HG03108 (cell line): ENCODE measurements around the gene MXD4.

Experiments
- ATAC-seq: cut with Tn5 transposase; IDR thresholded peaks from one replicate; pipeline ENCODE4 v1.9.1; 2021; ENCODE audit warnings: moderate library complexity; ENCODE audit not compliant: unreplicated experiment

MXD4 gene

DNA sequence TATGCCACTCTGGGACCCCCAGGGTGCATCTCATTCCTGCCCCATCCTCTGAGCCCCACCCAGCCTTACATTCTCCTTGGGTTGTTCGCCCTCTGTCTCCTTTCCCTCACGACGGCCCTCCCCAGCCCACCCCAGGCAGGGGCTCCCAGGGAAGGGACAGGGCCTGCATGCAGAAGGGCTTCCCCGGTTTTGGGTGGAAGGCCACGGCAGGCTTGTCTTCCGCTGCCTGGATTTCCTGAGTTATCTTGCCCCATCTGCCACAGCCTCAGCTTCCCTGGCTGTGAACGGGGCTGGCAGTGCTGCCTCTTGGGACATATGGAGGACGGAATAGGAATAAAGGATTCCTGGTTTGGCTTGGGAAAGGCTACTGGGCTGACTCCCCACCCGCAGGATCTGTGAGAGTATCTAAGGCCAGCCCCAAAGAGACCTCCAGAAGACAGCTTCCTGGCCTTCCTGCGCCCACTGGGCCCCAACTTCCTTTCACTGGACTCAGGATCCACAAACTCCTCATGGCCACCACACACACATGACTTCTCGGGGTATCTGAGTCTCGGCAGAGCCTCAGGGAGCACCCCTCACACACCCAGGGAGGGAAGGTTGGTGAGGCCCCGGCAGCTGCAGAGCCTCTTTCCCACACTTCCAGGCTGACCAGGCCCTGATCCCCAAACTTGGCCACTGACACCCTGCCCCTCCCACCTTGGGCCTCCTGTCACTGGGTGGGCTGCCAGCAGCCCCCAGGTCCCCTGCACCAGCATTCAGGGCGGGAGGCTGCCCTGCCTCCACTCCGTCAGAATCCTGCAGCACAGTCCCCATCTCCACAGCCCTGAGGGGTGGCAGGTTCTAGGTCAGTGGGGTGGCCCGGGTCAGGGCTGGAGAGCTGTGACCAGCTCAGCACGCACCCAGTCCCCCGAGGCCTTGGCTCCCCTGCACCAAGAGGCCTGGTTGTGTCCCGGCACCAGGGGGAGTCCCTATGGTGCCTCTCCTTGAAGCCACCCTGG is 3.5 kb upstream of the MXD4 start:
- ATAC-seq: no peak

DNA sequence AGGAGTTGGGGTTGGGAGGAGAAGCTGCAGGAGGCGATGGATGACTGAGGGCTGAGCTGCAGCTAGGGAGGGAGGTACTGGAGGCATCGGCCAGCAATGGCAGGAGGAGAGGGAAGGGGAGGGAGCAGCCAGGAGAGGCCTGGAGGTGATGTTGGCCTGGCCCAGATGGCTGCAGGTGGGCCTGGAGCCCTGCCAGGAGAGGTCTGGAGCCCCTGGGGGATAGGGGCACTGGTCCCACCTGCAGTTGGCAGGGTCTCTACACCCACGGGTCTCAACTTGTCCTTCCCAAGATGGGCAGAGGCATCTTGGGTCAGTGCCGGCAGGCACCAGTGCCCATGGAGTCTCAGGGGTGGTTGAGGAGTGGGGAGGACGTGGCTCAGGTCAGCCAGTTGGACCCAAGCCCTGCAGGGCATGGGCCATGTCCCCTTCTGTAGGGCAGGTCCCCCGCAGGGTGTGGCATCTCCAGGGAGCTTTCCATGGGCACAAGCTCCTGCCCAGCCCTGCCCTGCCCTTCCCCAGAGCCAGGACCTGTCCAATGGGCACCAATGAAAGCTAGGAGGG is 2.7 kb upstream of the MXD4 start:
- ATAC-seq: no peak

DNA sequence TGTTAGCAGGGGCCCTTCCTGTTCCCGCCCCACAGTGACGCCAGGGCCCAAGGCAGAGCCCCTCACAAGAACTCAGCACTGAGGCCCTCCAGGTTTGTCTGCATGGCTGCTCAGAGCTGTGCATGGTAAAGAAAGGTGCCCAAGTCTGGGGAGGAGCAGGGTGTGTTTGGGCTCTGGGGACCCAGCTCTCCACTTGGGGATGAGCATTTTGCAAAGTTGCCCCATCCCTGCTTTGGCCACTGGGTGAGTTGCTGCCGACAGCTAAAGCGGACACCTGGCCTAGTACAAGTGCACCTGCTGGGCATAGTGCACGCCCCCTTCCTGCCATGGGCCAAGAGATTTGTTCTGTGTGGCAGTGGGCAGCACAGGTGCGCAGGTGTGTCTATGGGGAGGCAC is 2.0 kb upstream of the MXD4 start:
- no peak for ATAC-seq

DNA sequence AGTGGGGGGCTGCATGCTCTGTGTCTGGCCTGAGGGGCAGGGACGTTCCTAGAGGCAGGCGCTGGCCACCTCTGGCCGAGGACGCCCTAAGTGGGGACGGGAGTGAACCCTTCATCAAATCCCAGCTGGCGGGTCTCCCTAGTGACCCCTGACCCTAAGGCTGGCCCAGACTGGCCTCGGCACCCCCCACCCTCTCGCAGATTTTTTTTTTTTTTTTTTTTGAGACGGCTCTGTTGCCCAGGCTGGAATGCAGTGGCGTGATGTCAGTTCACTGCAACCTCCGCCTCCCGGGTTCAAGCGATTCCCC is 988 bp upstream of the MXD4 start:
- ATAC-seq: no peak

DNA sequence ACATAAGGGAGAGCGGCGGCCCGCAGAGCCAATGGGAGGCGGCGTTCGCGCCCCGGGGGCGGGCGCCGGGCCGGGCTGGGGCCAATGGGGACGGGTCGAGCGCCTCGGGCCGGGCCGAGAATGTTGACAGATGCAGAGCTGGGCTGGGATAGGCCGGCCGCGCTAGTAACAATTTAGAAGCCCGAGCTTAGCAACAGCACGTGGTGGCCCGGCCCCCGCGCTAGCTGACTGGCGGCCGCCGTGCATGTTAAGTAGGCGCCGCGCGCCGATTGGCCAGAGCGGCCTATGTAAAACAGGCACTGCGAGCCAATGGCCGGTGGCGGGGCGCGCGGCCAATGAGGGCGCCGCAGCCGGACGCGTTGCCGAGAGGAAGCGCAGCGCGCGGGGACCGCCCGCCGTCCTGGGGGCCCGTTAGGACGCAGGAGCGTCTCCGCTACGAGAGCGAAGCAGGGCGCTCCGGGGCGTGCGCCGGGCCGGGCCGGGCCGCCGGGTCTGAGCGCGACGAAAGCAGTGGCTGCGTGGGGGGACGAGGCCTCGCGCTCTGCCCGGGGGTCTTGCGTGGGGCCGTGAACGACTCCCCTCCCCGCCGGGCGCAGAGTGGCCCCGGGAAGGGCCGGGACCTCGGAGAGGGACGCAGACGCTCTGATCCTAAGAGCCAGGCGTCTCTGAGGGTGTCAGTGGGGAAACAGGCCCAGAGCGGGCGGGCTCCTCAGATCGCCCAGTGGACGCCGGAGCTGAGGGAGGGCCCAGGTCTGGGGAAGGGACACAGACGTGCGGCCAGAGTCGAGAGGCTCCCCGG is 435 bp upstream of the MXD4 start:
- ATAC-seq: peak; percentile 87

DNA sequence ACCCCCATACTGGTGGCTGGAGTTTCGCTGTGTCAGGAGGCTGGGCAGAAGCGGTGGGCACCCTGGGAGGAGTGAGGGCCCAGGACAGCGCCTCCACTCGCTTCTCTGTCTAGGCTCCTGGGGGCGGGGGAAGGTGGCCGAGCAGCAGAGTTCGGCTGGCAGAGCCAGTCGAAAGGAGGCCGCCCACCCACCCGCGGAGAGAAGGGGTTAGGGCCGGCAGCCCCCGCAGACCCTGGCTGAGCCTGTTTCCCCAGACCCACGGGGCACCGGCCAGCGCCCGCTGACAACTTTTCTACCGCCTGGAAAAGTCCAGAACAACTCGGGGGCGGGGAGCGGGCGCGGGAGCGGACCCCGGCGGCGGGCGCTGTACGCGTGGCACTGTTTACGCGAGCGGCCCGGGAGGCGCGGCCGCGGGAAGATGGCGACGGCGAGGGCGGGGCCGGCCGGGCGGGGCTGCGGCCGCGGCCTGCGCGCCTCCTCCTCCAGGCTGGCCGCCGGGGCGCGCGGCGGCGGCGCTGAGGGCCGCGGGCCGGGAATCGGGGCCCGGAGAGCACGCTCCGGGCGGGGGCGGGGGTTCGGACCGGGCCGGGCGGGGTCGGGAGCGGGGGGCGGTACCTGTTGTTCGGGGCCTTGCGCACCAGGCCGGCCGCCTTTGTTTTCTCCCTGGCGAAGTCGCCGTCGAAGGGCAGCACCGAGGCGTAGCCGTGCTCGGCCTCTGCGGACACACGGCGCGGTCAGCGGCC is 628 bp downstream of the MXD4 start:
- no peak for ATAC-seq

DNA sequence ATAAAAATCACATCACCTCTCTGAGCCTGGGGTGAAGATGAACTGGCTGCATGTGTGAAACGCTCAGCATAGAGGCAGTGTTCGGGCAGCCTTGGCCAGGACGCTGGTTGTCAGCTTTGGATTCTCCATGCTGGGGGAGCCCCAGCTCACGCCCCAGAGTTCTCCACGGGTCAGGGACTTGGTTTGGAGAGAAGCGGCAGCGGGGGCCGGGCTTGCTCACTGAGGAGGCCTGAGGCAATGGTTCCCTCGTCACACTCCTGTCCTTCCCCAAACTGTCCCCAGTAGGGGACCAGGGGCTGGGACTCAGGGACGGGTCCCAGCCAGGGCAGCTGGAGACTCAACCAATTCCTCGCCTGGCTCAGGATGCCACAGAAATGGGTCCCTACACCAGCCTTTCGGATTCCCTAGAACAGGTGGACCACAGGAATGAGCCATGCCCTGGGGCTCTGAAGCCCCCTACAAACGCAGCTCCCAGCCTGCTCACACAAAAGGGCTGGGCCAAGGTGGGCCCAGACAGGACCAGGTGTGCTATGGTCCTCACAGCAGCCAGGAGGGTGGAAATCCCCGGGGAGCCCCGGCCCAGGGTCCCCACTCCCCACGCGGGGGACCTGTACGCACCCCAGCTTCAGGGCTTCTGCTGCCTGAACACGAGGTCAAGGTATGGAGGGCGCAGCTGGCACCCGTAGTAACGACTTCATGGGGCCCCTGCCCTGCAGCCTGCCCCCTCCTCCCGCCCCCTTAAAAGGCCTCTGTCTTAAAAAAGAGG is 1.4 kb downstream of the MXD4 start:
- ATAC-seq: no peak

DNA sequence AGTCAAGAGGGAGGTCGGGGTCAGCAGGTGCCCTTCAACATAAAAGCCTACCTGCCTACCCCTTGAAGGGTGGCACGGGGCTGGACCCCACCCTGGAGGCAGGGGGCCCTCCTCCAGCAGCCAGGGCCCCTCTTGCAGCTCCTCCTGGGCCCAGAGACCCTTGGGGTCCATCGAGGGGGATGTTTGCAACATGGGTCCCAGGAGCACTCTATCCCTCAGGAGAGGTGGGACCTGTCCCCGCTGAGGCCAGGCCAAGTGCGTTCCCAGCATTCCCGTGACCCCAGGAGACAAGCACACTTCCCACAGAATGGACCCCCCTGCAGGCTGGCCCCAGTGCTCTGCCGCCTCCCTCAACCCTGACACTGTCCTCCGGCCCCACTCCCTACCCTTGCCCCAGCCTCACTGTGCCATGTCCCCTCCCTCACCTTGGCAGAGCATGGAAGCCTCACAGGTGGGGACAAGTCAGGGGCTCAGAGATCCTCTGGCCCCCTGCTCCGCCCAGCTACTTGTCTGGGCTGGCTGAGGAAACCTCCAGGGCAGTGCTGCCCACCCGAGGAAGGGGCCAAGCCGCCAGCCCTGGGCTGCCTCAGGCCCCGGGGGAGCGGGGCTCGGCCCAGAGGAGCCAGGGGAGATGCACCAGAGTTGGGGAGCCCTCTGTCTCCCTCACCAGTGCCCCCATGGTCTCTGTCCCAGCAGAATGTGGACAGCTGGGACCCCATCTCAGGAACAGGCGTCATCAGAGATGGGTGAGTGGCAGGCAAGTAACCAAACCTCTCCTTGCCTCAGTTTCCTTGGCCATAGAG is 2.2 kb downstream of the MXD4 start:
- ATAC-seq: no peak

DNA sequence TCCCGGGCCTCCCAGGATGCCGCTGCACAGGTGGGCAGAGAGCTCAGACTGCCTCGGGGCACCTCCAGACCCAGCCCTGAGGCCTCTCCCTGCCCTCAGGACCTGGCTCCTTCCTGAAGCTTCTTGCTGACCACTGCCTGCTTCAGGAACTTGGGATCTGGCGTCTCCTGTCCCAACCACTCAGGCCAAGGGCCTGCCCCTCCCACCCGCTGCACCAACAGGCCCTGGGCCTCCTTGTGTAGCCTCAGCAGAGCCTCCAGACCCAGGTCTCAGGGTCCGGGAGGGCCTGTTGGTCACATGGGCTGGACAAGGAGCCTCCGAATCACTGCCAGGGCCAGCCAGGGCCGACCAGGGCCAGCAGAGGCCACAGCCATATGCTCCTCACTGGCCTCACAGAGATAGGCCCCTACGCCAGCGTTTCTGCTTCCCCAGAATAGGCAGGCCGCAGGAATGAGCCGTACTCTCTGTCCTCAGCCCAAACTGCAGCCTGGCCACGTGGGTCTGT is 2.8 kb downstream of the MXD4 start:
- ATAC-seq: no peak

DNA sequence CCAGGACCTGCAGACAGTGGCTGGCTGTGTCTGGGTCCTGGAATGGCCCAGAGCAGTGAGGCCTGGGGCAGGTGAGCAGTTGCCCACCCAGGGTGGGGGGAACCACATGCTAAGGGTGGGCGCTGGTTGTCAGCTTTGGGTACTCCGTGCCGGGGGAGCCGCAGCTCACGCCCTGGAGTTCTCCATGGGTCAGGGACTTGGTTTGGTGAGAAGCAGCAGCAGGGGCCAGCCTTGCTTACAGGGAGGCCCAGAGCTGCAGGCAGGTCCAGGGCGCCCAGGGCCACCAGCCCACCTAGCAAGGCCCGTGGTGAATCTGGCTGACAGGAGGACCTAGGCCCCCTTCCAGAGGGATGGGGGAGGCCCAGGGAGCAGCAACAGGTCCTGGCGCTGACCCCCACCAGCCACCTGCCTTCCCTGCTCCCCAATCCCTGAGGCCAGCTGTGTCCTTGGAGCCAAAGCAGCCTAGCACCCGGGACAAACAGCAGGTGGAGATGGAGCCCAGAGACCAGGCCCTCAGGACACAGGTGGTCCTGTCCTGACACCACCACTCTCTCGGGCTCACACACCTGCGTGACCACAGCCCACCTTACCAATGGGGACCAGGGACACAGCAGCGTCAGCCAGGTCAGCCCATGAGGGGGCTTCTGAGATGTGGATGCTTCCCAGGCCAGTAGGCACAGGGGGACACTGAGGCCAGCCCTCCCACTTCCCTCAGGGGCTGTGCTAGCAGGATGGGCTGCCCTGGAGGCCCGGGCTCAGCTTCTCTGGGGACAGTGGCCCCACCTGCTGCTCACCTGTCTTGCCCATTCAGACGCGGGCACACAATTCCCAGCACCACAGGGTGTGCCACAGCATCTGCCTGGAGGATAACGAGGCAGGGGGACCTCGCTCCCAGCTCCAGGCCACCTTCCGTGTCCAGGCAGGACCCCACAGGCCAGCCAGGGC is 3.5 kb downstream of the MXD4 start:
- ATAC-seq: no peak

DNA sequence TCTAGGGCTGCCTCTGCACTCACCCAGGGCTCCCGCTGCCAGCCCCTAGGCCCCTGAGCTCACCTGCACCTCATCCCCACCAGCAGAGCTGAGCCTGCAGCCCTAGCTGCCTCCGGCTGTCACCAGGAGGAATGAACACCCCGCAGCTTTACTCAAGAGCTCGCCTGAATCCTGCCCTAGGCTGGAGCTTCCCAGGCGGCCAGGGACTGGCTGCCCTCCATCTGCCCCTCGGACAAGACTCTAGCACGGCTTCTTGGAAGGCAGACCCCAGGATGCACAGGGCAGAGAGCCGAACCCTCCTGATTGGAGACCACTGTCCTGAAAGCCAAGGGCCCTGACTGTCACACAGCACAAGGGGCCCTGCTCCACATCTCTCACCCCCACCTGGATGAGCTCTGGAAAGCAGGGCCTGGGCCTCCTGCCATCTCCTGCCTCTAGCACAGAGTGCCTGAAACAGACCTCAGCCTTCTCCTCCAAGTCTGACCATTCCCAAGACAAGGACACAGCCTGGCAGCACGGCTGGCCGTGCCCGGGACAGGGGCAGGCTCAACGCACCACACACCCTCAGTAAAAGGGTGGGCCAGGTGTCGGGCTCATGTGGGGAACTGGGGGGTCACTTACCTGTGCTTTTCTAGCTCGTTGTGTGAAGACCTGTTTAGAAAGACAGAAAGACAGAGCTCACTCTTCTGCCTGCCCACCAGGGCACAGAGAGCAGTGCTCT is 4.4 kb downstream of the MXD4 start:
- no peak for ATAC-seq

DNA sequence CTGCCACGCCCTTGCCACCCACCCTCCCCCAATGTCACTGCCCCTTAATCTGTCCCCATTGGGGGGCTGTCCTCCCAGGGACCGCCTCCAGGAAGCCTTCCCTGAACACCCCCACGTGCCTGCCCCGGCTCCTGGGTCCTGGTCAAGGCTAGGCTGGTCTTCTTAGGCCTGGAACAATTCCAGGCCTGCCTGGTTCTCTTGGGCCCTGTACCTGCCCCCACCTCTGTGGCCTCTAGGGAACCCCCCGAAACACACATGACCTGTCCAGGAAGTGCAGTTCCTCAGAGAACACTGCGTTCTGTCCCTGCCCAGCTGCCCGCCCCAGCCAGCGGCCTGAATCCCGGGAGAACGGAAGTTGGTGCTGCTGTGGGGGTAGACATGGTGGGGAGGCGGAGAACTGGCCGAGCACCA is 5.1 kb downstream of the MXD4 start:
- no peak for ATAC-seq

DNA sequence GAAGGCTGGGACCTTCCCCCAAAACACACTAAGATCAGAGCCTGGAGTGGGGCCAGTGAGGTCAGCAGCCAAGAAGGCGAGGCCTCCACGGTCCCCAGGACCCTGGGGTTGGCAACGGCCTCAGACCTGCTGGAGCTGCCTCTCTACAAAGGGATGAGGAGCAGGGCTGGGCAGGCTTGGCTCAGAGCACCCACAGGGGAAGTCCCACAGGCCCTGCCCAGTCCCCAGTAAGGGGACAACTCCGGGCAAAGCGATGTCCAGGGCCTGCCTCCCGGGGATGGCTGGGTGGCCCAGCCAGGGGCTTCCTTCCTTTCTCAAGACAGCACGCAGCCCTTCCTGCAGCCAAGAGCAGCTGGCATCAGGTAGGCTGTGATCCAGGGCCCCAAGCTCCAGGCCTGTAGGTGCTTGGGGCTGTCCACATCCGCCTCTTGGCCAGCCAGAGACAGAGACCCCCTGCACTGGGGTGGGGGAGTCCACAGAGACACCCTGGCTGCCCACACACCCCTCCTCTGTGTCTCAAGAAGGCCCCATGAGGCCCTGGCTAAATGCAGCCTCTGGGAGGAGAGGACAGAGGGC is 5.7 kb downstream of the MXD4 start:
- ATAC-seq: no peak

DNA sequence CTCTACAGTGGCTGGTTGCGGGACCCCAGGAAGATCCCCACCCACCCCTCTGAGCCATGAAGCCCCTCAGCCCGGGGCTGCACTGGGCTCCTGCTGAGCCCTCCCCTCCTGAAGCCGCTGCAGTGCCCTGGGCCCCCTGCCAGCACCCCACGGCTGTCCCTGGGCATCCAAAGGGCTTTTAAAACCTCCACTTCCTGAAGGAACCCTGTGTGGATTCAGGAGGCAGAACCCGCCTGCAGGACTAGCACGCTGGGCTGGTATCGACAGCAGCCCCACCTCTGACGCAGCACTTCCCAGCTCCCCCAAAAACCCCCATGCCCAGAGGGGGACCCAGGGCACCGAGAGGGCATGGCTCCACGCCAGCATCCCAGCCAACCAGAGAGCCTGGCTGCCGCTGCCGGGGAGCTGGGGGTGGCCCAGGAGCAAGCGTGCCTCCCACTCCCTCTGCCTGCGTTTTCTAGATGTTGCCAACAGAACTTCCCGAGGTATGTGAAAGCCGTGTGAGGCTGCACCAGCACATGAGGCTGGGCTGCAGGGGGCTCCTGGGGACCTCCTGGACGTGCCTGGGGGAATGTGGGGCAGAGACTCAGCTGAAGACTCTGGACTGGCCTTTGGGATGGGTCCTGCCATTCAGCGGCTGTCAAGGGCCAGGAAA is 6.3 kb downstream of the MXD4 start:
- no peak for ATAC-seq

DNA sequence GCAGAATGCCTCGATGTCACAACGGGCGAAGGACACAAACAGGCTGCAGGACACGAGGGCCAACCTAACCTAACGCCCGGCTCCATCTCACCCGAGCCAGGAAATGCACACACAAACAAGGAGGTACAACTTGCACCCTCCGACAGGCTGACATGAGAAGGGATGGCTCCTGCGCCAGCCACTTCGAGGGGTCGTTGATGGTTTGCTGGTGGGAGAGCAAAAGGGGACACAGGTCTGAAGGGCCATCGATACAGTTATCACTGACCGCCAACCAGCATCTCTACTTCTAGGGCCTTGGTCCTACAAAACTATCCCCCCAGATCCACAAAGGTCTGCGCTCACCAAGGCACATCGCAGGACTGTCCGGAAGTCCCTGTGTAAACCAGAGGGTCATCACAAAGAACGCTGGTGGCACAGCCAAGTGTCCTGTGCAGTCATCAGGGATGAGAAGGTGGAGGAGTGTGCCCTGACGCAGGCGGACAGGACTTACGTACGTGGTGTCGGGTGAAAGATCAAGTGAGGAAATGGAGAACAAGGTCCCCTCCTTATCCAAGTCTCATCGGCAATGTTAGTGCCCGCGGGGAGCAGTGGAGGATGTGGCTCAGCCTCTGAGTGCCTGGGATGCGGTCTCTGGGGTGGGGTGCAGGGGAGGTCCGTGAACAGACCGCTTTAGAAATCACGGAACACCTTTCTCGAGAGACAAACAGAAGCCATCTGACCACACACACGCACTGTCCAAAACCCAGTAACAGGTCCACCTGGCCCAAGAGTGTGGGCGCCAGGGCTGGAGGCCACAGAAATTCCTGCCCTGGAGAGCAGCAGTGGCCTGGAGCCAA is 7.0 kb downstream of the MXD4 start:
- ATAC-seq: no peak
